PFSK-1 (cell line): ENCODE results near the gene RBP4.

ENCODE experiments used
- FOXP2 ChIP-seq: optimal IDR thresholded peaks from 2 replicates; pipeline ENCODE3; 2011; ENCODE audit warnings: borderline replicate concordance, control low read depth, inconsistent platforms; ENCODE audit not compliant: insufficient read depth; ENCODE audit errors: extremely low read length, extremely low read depth
- POLR2AphosphoS5 ChIP-seq: IDR thresholded peaks from 2 replicates; pipeline ENCODE4 v1.6.1; 2012; ENCODE audit warnings: low read depth, mild to moderate bottlenecking, control low read depth, low read length, moderate library complexity
- SIN3A ChIP-seq: IDR thresholded peaks from 2 replicates; pipeline ENCODE4 v1.6.1; 2012; ENCODE audit warnings: mild to moderate bottlenecking, low read length, moderate library complexity, borderline replicate concordance; ENCODE audit not compliant: insufficient read depth
- TAF1 ChIP-seq: IDR thresholded peaks from 2 replicates; pipeline ENCODE4 v1.6.1; 2012; ENCODE audit warnings: low read length, control low read depth, borderline replicate concordance; ENCODE audit not compliant: insufficient read depth
- TF ChIP-seq, protein P1 (sequence below), 2 experiments: IDR thresholded peaks; 2 replicates each; pipeline versions ENCODE4 v1.6.1 to v1.8.0; 2011 to 2012; ENCODE audit warnings: low read depth in 2 of 2, low read length in 2 of 2, control low read depth in 1 of 2, inconsistent platforms in 1 of 2, mild to moderate bottlenecking in 1 of 2, moderate library complexity in 1 of 2; ENCODE audit not compliant: insufficient read depth in 1 of 2

DNA sequence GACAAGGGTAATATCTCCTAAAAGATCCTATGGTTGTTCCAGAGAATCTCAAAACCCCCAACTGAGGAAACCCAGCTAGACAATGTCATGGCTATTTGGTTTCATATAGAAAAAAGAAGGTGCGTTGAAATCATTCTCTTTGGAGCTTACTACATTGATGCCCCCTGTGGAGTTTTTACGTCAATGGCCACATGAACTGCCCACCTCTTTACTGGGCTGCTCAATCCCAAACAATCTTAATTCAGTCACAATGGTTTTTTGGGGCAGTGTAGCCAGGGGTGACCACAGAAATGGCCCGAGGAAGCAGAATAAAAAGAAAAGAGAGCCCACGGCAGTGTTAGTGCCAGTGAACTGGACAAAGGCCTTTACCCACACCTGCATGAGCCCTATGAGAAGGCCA, 7.8 kb downstream of the RBP4 start:
- TF ChIP-seq, protein P1, sequence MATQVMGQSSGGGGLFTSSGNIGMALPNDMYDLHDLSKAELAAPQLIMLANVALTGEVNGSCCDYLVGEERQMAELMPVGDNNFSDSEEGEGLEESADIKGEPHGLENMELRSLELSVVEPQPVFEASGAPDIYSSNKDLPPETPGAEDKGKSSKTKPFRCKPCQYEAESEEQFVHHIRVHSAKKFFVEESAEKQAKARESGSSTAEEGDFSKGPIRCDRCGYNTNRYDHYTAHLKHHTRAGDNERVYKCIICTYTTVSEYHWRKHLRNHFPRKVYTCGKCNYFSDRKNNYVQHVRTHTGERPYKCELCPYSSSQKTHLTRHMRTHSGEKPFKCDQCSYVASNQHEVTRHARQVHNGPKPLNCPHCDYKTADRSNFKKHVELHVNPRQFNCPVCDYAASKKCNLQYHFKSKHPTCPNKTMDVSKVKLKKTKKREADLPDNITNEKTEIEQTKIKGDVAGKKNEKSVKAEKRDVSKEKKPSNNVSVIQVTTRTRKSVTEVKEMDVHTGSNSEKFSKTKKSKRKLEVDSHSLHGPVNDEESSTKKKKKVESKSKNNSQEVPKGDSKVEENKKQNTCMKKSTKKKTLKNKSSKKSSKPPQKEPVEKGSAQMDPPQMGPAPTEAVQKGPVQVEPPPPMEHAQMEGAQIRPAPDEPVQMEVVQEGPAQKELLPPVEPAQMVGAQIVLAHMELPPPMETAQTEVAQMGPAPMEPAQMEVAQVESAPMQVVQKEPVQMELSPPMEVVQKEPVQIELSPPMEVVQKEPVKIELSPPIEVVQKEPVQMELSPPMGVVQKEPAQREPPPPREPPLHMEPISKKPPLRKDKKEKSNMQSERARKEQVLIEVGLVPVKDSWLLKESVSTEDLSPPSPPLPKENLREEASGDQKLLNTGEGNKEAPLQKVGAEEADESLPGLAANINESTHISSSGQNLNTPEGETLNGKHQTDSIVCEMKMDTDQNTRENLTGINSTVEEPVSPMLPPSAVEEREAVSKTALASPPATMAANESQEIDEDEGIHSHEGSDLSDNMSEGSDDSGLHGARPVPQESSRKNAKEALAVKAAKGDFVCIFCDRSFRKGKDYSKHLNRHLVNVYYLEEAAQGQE (IDR thresholded peaks at IDR 0.05; ENCODE audit: insufficient read depth in 1 of 2, low read depth in 2 of 2, low read length in 2 of 2): no peak
- no peak for TF ChIP-seq POLR2AphosphoS5
- TF ChIP-seq SIN3A: no peak
- no peak for TF ChIP-seq TAF1
- no peak for TF ChIP-seq FOXP2
